Measurements from ENCODE around the gene CLSTN1.

The CLSTN1 gene

GRCh38 chr1:9823943-9824701 is at the start of gene CLSTN1:
TSS of gene CLSTN1 (minus strand) at chr1:9823965. CDS start at chr1:9823733, 232 bp downstream.
- peak; percentile 85 for DNase-seq (ENCODE audit: low spot score)

- no peak for DNase-seq (ENCODE audit: low spot score)
Observed at GRCh38 chr1:9873385-9873784, 49.6 kb upstream of the CLSTN1 start.

GRCh38 chr1:9872430-9873165 is 48.8 kb upstream of the CLSTN1 start:
- no peak for DNase-seq (ENCODE audit: low spot score)

- DNase-seq (ENCODE audit: low spot score): no peak
Observed at GRCh38 chr1:9871707-9872425, 48.1 kb upstream of the CLSTN1 start.

- no peak for DNase-seq (ENCODE audit: low spot score)
Observed at GRCh38 chr1:9871021-9871420, 47.3 kb upstream of the CLSTN1 start.

- DNase-seq (ENCODE audit: low spot score): no peak
Observed at GRCh38 chr1:9870572-9870971, 46.8 kb upstream of the CLSTN1 start.

GRCh38 chr1:9869831-9870251 is 46.1 kb upstream of the CLSTN1 start:
- DNase-seq (ENCODE audit: low spot score): no peak

- DNase-seq (ENCODE audit: low spot score): no peak
Observed at GRCh38 chr1:9868244-9868590, 44.5 kb upstream of the CLSTN1 start.

- peak; percentile 73 for DNase-seq (ENCODE audit: low spot score)
Observed at GRCh38 chr1:9867408-9868243, 43.9 kb upstream of the CLSTN1 start.

GRCh38 chr1:9866836-9867235 is 43.1 kb upstream of the CLSTN1 start:
- DNase-seq (ENCODE audit: low spot score): no peak

GRCh38 chr1:9865724-9866123 is 42.0 kb upstream of the CLSTN1 start:
- DNase-seq (ENCODE audit: low spot score): no peak

GRCh38 chr1:9863371-9863770 is 39.6 kb upstream of the CLSTN1 start:
- no peak for DNase-seq (ENCODE audit: low spot score)

GRCh38 chr1:9861360-9861759 is 37.6 kb upstream of the CLSTN1 start:
- no peak for DNase-seq (ENCODE audit: low spot score)

GRCh38 chr1:9860887-9861286 is 37.1 kb upstream of the CLSTN1 start:
- DNase-seq (ENCODE audit: low spot score): no peak

GRCh38 chr1:9859281-9860014 is 35.7 kb upstream of the CLSTN1 start:
- no peak for DNase-seq (ENCODE audit: low spot score)

GRCh38 chr1:9858293-9859035 is 34.7 kb upstream of the CLSTN1 start:
- no peak for DNase-seq (ENCODE audit: low spot score)

- no peak for DNase-seq (ENCODE audit: low spot score)
Observed at GRCh38 chr1:9855186-9855585, 31.4 kb upstream of the CLSTN1 start.

- DNase-seq (ENCODE audit: low spot score): no peak
Observed at GRCh38 chr1:9853249-9853595, 29.5 kb upstream of the CLSTN1 start.

- DNase-seq (ENCODE audit: low spot score): no peak
Observed at GRCh38 chr1:9852410-9853248, 28.9 kb upstream of the CLSTN1 start.

- DNase-seq (ENCODE audit: low spot score): no peak
Observed at GRCh38 chr1:9852004-9852403, 28.2 kb upstream of the CLSTN1 start.
